K562 (cell line): ENCODE data around the gene ALG8. TPM values are rescaled to one million over a fixed set of nuclear protein-coding genes. Genes with fewer than 3 reads are reported as not detected.
A peak's percentile ranks its signal among the peaks of the same experiment; 100 is the strongest.

ENCODE experiments used
- CEBPG ChIP-seq, 3 experiments: fragments of 200-800 bp in 1 of 3; sonication (Bioruptor generic) in 1 of 3; sonication (generic) in 1 of 3; formaldehyde crosslinking in 1 of 3; IDR thresholded peaks in 2 of 3; conservative IDR thresholded peaks in 1 of 3; 2 replicates each; pipeline versions ENCODE4 v1.6.1 to v1.8.0; 2016 to 2022; ENCODE audit warnings: missing compliant biosample characterization in 2 of 3, missing genetic modification characterization in 2 of 3, mild to moderate bottlenecking in 1 of 3, missing genetic modification reagents in 1 of 3
- DPF2 ChIP-seq: fragments of 450-650 bp; IDR thresholded peaks from 2 replicates; pipeline ENCODE4 v1.6.1; 2016
- FOXK1 ChIP-seq: sonication (generic); formaldehyde crosslinking; IDR thresholded peaks from 2 replicates; pipeline ENCODE4 v1.8.0; 2022; ENCODE audit warnings: missing genetic modification reagents, mild to moderate bottlenecking, borderline replicate concordance
- HMGN3 ChIP-seq: IDR thresholded peaks from 2 replicates; pipeline ENCODE4 v1.6.1; 2011; ENCODE audit warnings: borderline replicate concordance, low read depth, mild to moderate bottlenecking, mixed read lengths, low read length; ENCODE audit not compliant: insufficient read length; ENCODE audit errors: extremely low read depth
- PCBP2 ChIP-seq: fragments of 200-400 bp; formaldehyde crosslinking; IDR thresholded peaks from 2 replicates; pipeline ENCODE4 v1.6.1; 2018; ENCODE audit warnings: low read length, low read depth, mild to moderate bottlenecking, moderate library complexity; ENCODE audit not compliant: poor library complexity, severe bottlenecking
- RCOR1 ChIP-seq, 2 experiments: IDR thresholded peaks; 2 replicates each; pipeline ENCODE4 v1.6.1; 2012; ENCODE audit warnings: low read depth in 2 of 2, low read length in 2 of 2, borderline replicate concordance in 1 of 2, improper control_type of control experiment in 1 of 2
- SMARCC2 ChIP-seq: fragments of 450-650 bp; IDR thresholded peaks from 2 replicates; pipeline ENCODE4 v1.6.1; 2017; ENCODE audit warnings: antibody characterized with exemption, moderate library complexity, mild to moderate bottlenecking, low read depth
- SP2 ChIP-seq: IDR thresholded peaks from 2 replicates; pipeline ENCODE4 v1.6.1; 2011; ENCODE audit warnings: mild to moderate bottlenecking, low read depth, low read length, moderate library complexity; ENCODE audit not compliant: poor library complexity, severe bottlenecking; ENCODE audit errors: extremely low read depth
- ZKSCAN1 ChIP-seq: fragments of 150-350 bp; IDR thresholded peaks from 2 replicates; pipeline ENCODE4 v1.6.1; 2016; ENCODE audit warnings: low read depth, low read length
- ZNF165 ChIP-seq: fragments of 250-450 bp; sonication (Bioruptor Pico); IDR thresholded peaks from 2 replicates; pipeline ENCODE4 v1.4.0; 2020; ENCODE audit warnings: borderline replicate concordance
- ZNF695 ChIP-seq: fragments of 450-650 bp; formaldehyde crosslinking; IDR thresholded peaks from 2 replicates; pipeline ENCODE4 v1.4.0; 2020; ENCODE audit warnings: mild to moderate bottlenecking, moderate library complexity
- ZNF785 ChIP-seq: fragments of 250-450 bp; sonication (Bioruptor Pico); IDR thresholded peaks from 2 replicates; pipeline ENCODE4 v1.4.0; 2020; ENCODE audit warnings: mild to moderate bottlenecking
- polyA plus RNA-seq, 8 experiments: library from polyadenylated mRNA; depleted of rRNA in 4 of 8; stranded (reverse) in 5 of 8; unstranded in 3 of 8; fragments of >200 nt; fragmentation: Nextera tagmentation in 2 of 8; fragmentation: Illumina TruSeq in 1 of 8; extraction: Ambion mirVana in 2 of 8; extraction: Trizol in 1 of 8; gene quantifications; 2 replicates each; pipeline versions ENCODE4 v1.2.1 to v1.2.3, GENCODE V29; 2011 to 2014; ENCODE audit warnings: inconsistent platforms in 1 of 8, missing spikeins in 1 of 8
- total RNA-seq, 7 experiments: library from RNA; depleted of rRNA in 6 of 7; stranded (reverse); fragments of >200 nt in 6 of 7; fragmentation: Illumina TruSeq in 2 of 7; extraction: Trizol in 2 of 7; gene quantifications; 2 replicates each; pipeline versions ENCODE4 v1.2.1 to v1.2.3, GENCODE V29; 2011 to 2021; ENCODE audit warnings: low replicate concordance in 1 of 7
- TF ChIP-seq, protein P1 (sequence below), 3 experiments: IDR thresholded peaks in 2 of 3; conservative IDR thresholded peaks in 1 of 3; 2 replicates each; pipeline ENCODE4 v1.5.1; 2011 to 2012; ENCODE audit warnings: low read length in 3 of 3, mild to moderate bottlenecking in 3 of 3, control low read depth in 2 of 3, improper control_type of control experiment in 1 of 3, inconsistent platforms in 1 of 3, low read depth in 1 of 3, mixed read lengths in 1 of 3, moderate library complexity in 1 of 3; ENCODE audit not compliant: insufficient read depth in 2 of 3
- TF ChIP-seq, protein P2 (sequence below): fragments of 450-650 bp; conservative IDR thresholded peaks from 2 replicates; pipeline ENCODE4 v1.6.1; 2016; ENCODE audit warnings: missing genetic modification characterization, low read depth, mild to moderate bottlenecking, control low read depth, missing compliant biosample characterization
- TF ChIP-seq, protein P3 (sequence below): sonication (generic); formaldehyde crosslinking; IDR thresholded peaks from 2 replicates; pipeline ENCODE4 v1.8.0; 2022; ENCODE audit warnings: missing genetic modification reagents, mild to moderate bottlenecking, borderline replicate concordance
- TF ChIP-seq, protein P4 (sequence below): fragments of 200-800 bp; sonication (Bioruptor generic); IDR thresholded peaks from 2 replicates; pipeline ENCODE4 v1.6.1; 2017; ENCODE audit warnings: missing genetic modification characterization, missing compliant biosample characterization

ALG8 gene
- total and polyA plus RNA-seq, 9 of the 15 experiments (the other 6 are each of a cell fraction or from before 2014, with no cell fraction given) = 59.3 to 189 (median 106) TPM

DNA sequence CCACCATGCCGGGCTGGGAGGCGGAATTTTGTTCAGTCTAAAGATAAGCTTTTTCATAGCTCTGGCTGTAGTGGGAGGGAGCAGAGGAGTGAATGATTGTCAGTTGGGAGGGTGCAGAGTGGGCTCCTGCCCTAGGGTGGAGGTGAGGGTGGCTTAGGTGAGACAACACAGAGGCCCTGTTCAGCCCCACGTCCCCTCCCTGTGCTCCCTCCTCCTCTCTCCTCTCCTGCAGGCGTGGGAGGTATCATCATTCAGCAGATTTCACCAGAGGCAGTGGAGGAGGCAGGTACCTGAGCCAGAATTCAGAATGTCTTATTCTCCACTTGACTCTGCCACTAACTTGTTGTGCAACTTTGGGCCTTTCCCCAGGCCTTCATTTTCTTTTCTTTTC lies 77.5 kb downstream of the ALG8 start (continued):
- TF ChIP-seq DPF2 = peak; percentile 52; the same call in 1 of the 2 replicates
- no peak for TF ChIP-seq FOXK1
- TF ChIP-seq ZKSCAN1 = no peak
- TF ChIP-seq SMARCC2 = no peak
- TF ChIP-seq, protein P1, sequence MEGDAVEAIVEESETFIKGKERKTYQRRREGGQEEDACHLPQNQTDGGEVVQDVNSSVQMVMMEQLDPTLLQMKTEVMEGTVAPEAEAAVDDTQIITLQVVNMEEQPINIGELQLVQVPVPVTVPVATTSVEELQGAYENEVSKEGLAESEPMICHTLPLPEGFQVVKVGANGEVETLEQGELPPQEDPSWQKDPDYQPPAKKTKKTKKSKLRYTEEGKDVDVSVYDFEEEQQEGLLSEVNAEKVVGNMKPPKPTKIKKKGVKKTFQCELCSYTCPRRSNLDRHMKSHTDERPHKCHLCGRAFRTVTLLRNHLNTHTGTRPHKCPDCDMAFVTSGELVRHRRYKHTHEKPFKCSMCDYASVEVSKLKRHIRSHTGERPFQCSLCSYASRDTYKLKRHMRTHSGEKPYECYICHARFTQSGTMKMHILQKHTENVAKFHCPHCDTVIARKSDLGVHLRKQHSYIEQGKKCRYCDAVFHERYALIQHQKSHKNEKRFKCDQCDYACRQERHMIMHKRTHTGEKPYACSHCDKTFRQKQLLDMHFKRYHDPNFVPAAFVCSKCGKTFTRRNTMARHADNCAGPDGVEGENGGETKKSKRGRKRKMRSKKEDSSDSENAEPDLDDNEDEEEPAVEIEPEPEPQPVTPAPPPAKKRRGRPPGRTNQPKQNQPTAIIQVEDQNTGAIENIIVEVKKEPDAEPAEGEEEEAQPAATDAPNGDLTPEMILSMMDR (IDR thresholded peaks at IDR 0.05 in 2 of 3, conservative IDR thresholded peaks at IDR 0.05 in 1 of 3; ENCODE audit: insufficient read depth in 2 of 3, low read depth in 1 of 3, low read length in 3 of 3) = no peak
- TF ChIP-seq, protein P2, sequence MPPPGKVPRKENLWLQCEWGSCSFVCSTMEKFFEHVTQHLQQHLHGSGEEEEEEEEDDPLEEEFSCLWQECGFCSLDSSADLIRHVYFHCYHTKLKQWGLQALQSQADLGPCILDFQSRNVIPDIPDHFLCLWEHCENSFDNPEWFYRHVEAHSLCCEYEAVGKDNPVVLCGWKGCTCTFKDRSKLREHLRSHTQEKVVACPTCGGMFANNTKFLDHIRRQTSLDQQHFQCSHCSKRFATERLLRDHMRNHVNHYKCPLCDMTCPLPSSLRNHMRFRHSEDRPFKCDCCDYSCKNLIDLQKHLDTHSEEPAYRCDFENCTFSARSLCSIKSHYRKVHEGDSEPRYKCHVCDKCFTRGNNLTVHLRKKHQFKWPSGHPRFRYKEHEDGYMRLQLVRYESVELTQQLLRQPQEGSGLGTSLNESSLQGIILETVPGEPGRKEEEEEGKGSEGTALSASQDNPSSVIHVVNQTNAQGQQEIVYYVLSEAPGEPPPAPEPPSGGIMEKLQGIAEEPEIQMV (tag) = no peak
- no peak for TF ChIP-seq SP2
- TF ChIP-seq, protein P3, sequence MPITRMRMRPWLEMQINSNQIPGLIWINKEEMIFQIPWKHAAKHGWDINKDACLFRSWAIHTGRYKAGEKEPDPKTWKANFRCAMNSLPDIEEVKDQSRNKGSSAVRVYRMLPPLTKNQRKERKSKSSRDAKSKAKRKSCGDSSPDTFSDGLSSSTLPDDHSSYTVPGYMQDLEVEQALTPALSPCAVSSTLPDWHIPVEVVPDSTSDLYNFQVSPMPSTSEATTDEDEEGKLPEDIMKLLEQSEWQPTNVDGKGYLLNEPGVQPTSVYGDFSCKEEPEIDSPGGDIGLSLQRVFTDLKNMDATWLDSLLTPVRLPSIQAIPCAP (CRISPR knock-in tag) = no peak
- no peak for TF ChIP-seq HMGN3
- TF ChIP-seq ZNF165 (CRISPR knock-in tag) = no peak
- no peak for TF ChIP-seq ZNF695 (CRISPR knock-in tag)
- TF ChIP-seq PCBP2 = no peak
- TF ChIP-seq CEBPG (CRISPR knock-in tag; IDR thresholded peaks at IDR 0.05) = no peak
- TF ChIP-seq CEBPG (tag; conservative IDR thresholded peaks at IDR 0.05 in 1 of 2, IDR thresholded peaks at IDR 0.05 in 1 of 2) = peak in 1 of 2 experiments; percentile 64; a peak in 2 of 4 replicates
- no peak for TF ChIP-seq ZNF785 (CRISPR knock-in tag)
- TF ChIP-seq, protein P4, sequence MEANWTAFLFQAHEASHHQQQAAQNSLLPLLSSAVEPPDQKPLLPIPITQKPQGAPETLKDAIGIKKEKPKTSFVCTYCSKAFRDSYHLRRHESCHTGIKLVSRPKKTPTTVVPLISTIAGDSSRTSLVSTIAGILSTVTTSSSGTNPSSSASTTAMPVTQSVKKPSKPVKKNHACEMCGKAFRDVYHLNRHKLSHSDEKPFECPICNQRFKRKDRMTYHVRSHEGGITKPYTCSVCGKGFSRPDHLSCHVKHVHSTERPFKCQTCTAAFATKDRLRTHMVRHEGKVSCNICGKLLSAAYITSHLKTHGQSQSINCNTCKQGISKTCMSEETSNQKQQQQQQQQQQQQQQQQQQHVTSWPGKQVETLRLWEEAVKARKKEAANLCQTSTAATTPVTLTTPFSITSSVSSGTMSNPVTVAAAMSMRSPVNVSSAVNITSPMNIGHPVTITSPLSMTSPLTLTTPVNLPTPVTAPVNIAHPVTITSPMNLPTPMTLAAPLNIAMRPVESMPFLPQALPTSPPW (CRISPR knock-in tag) = peak; percentile 63
- peak in 1 of 2 experiments; percentile 31; a peak in 1 of 4 replicates for TF ChIP-seq RCOR1 (IDR thresholded peaks at IDR 0.05; ENCODE audit: borderline replicate concordance in 1 of 2, low read depth in 2 of 2, low read length in 2 of 2)
